HL-60 (cell line): ENCODE measurements around the gene FGG.

Experiments
- CTCF ChIP-seq: IDR thresholded peaks from one replicate; pipeline ENCODE4 v1.5.1; 2011; ENCODE audit warnings: low read length, control low read depth, inconsistent platforms; ENCODE audit not compliant: insufficient read depth
- REST ChIP-seq: IDR thresholded peaks from 2 replicates; pipeline ENCODE4 v1.6.1; 2012; ENCODE audit warnings: low read depth; ENCODE audit not compliant: insufficient replicate concordance

GRCh38 chr4:154622598-154622997 lies 10.1 kb upstream of the FGG start:
- TF ChIP-seq CTCF = peak; percentile 1
- TF ChIP-seq REST = no peak
